Fibroblast of skin of right biceps (primary cell): Measurements from ENCODE around the gene MNT.
A peak's percentile ranks its signal among the peaks of the same experiment; 100 is the strongest.

Experiments used
- DNase-seq: peaks from one replicate; pipeline ENCODE4 v3.0.0-alpha.2; 2013

MNT gene

DNA sequence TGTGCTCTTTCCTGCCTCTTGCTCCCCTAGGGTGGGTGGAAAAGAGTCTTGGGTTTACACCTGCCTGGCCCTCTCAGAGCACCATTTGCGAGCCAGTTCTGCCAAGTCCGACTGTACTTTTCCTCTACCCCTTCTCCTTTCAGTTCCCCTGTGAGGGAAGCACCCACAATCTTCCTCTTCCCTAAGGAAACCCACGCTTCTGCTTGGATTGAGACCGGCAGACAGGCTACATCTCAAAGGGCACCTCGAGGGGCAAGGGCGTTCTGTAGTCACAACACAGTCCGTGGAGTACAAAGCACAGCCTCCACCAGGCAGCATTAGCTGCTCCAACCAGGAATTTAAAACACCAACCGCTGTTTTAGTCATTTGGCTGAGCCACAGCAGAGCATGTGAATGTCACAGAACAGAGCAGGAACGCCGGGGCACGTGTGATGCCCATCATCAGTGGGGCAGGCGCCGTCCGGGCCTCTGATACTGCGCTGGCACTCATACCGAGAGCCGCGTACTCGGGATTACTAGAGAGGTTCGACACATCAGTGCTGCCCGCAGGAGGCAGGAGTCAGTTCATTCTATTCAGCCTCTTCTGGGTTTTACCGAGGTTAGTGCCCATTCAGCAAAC is 13.7 kb upstream of the MNT start:
- DNase-seq: no peak

DNA sequence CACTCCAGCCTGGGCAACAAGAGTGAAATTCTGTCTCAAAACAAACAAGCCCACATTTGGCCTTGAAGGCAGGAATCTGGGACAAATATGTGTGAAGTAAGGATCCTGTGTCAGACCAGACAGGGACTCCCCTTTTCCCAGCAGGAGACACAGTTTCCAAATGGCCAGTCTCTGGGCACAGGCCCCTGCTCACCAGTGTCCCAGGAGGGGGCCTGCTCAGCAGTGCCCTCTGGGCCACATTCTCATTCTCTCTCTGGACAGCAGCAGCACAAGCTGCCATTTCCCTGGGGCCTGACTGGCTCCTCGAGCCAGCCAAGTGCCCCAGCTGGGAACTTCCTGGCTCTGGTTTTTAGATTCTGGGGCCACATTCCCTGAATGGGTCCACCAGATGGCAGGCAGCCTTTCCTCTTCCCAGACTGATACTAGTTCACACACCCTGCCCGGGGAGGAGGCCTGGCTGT is 11.7 kb upstream of the MNT start:
- DNase-seq: no peak

DNA sequence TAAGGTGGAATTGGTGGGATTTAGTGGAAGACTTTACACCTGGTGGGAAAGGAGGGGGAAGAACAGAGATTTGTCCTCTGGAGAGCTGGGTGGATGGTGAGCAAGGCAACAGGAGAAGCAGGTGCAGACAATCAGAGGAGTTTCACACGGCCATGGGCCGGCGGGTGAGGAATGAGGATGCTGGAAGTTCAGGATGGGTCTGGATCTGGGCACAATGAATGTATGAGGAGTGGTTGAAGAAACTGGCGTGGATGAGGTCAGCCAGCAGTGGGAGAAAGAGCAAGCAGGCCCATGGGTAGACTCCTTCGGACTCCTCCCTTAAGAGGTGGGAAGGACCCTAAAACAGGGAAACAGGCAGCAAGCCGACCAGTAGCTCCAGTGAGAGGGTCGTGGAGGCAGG is 10.1 kb upstream of the MNT start:
- no peak for DNase-seq

DNA sequence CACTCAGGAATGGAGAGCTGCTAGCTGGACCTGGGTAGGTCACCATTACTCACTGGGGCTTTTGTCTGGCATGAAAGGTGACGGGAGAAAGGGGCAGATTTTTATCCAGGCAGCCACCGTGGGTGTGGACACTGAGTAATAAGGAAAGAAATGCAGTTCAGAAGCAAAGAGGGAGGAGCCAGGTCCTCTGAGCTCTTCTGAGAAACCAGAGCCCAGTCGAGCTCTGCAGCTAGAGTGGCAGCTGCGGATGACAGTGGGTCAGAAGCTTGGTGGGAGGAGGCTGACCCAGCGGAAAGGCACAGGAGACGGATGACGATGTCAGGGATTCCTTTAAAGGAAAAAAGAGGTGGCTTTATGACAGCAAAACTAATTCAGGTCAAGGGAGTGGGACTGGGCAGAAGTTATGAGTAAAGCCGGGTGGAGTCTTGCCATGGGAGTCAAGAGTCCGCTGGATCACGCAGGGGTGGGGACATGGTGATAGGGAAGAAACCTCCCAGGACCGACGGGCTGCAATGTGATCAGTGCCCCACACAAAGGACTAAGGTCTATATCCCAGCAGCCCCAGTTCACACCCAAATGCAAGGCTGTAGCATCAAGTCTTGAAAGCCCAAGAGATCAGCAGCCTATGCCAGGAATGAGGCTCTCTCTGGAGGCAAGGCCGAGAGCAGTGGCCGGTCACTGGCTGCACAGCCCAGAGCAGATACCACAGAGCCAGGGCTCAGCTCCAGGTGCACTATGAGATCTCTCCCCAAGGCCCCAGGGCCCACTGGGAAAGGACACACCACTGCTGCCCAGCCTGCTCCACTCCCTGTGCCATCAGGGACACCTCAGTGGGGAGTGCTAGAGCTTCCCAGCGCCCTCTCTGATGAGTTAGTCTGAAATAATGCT is 6.3 kb upstream of the MNT start:
- peak; percentile 84 for DNase-seq

DNA sequence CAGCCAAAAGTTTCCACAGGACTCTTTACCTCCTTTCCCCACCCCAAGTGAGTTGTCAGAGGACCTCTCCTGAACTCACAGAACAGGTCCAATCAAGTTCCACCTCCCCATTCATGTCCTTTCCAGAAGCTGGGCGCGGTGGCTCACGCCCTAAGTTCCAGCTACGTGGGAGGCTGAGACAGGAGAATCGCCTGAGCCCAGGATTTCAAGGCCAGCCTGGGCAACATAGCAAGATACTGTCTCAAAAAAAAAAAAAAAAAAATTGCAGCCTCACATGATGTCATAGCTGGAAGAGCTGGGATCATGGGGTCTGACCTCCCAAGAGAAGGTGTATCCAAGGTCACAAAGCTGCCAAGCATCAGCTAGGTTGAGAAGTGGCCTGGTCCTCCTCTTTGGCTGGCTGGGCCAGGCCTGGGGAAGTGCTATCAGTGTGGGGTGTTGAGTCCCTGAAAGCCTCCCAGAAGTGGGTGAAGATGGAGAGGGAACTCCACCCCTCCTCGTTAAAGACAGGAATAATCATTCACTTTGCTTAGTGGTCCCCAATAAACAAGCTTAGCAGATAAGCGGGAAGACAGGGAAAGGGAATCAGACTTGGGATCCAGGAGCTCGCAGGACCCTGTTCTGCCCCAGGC is 5.5 kb upstream of the MNT start:
- no peak for DNase-seq

DNA sequence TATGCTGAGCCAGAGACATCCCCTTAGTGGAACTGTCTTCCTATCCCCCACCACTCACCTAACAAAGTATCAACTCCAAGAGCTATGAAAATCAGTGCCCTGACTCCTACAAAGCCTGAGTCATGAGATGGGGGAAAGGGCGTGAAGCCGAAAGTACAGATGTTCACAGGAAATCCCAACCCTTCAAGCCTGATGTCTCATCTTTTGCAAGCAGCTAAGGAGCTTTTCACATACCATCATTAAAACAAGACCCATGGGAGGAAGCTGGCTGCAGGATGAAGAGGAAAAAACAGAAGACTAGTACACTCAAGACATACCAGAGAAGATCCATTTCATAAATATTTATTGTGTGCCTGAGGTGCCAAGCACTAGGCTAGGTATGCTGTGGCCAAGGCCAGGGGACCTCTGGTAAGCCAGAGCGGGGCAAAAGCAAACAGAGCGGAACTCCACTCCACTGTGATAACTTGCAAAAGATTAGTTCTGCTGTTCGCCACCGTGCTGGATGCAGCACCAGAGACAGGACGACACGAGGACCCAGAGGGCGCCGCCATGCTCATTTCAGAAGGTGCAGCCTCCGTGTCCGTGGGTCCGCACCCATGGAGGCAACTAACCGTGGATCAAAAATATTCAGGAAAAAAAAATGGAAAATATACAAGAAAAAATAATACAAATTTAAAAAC is 4.5 kb upstream of the MNT start:
- DNase-seq: peak; percentile 92

DNA sequence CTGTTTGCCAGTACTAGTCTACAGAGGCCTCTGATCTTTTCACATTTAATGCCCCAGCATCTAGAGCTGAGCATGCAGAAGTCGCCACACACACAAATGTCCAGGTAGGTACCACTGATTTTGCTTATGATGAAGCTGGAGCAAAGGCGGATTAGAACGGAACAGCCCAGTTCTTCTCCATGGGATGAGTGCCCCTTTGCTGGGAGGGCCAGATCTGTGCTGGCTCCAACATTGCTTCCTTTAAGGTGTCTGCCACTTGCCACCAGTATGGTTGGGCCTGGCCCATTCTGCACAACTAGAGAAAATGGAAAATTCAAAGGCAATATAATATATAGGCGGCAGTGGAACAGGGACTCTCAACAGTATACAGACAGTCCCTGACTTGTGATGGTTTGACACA is 2.2 kb upstream of the MNT start:
- no peak for DNase-seq

DNA sequence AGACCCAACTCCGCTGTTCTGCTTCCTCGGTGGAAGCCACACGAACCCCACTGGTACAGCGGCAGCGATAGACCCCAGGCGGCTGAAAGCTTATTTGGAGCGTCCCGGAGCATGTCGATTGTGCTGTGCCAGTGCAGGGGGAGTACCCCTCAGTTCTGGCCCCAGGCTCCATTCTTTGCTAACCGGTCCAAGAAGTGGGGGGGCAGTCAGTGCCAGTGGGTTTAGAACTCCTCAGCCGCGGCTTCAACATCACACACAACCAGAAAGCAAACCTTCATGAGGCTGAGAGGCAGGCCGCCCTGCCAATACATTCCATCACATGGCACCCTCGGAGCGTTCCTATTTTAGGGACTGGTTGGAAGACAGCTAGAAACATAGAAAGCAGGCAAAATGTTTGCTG is 1.7 kb upstream of the MNT start:
- DNase-seq: no peak

DNA sequence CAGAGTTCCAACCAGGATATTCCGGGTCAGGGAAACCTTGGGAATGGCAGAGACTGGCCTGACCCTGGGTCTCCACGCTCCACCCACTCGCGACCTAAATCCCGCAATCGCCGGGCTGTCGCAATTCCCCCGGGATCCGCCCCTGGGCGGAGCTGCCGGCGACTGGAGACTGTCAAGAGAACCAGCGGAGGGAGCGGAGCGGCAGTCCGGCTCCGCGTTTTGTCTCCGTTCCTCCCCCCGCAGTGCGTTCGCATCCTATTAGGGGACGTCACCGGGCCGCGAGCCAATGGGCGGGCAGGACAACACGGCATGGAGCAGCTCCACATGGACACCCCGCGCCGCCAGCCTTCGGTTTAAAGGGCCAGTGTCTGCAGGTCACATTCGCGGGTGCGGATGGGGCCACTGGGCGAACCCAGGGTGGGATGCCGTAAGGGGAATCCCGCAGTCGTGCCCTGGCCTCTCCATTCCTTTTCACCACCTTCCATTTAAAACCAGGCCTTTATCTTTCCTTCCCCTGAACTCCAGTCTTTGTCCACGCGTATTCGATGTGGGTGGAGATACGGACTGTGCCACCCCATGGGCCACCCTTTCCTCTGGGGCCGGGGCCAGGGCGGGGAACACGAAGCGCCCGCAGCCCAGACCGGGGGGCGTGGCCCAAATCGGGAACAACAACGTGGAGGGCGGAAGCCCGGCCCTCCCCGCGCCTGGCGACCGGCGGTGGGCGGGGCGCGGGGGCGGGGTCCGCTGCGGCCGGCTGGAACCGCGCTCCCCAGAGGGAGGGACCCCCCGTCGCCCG is 764 bp upstream of the MNT start:
- DNase-seq: peak; percentile 100

DNA sequence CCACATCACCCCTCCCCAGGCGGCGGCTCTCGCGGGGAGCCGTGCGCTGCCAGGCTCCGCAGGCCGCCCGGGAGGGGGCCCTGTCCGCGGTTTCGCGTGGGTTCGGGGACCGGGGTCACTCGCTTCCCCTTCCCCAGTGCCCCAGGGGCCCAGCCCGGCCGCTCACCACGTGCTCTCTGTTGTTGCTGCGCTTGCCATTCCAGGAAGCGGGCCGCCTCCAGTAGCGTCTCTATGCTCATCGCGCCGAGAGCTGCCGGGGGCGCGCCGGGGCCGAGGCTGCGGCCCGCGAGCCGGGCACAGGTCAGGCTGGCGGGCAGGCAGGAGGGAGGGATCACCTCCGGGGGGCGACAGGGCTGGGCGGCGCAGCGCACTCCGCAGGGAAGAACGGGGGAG is 390 bp downstream of the MNT start:
- peak; percentile 53 for DNase-seq

DNA sequence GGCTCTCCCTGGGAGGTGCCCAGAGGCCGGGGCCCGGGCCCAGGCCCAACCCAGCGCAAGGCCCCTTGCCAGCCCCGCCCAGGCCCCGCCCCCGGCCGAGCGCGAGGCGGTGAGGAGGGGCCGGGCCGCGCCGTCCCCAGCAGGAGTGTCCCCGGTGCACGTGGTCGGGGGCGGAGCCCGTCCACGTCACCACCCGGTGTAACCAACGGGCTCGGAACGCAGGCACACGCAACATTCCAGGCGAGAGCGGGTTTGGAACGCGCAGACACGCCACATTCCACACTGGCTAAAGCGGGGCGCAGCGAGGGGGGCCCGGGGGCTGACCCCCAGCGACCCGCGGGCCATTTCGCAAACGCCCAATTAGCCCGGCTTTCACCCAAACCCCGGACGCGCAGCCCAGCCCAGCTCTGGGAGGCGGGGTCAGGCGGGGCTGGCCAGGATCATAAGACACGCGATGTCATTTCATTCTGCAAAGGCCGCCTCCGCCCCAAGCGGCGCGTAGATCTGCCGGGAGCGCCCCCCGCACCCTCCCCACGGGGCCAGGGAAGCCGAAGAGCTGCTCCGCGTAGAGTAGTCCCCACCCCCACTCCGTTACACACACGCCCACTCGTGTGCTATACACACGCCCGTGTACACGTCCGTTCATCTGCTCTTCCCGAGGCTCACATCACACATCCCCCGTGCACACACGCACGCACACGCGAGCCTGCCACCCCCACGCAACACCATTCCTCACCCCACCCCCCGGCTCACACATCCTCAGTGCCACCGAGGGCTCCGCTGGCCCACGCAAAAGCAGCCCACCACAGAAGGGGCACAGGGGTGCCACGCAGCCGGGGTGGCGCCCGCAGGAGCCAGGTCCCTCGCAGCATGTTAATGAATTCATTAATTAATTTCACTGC is 1.0 kb downstream of the MNT start:
- DNase-seq: peak; percentile 96

DNA sequence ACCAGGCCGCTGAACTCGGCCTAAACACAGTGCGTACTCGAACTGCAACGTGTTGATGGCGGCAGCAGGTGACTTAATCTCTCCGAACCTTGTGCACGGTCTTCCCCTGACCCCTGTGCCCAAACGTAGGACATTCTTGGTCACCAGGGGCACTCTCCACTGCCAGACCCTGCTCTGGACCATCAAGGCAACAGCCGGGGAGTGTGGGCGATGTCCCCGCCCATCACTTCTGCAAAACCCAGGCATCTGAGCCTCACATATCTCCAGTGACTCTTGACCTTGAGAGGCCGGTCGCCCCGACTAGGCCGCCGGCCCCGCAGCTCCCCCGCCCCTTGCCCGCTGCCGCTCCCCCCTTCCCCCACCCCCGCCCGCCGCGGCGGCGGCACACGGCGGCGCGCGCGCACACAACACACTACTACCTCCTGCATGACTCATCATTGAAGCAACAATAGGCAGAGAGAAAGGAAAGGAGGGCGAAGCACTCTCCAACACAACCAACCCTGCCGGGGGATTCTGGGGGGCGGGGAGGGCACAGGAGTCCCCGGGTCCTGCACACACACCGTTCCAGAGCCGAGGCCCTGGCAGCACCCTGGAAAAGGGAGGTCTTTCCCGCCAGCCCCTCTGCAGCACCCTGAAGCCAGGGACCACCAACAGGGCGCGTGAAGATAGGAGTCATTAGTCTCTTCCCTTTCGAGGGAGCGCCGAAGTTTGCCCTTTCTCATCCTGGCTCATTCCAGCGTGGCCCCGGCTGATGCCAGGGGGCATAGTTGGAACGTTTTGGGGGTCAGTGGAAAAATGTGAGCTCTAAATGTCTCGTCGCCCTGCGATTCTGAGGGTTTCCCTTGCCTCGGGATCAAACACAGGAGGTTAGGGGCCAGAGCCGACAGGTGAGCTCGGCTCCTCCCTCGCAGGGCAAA is 1.9 kb downstream of the MNT start:
- peak; percentile 87 for DNase-seq

DNA sequence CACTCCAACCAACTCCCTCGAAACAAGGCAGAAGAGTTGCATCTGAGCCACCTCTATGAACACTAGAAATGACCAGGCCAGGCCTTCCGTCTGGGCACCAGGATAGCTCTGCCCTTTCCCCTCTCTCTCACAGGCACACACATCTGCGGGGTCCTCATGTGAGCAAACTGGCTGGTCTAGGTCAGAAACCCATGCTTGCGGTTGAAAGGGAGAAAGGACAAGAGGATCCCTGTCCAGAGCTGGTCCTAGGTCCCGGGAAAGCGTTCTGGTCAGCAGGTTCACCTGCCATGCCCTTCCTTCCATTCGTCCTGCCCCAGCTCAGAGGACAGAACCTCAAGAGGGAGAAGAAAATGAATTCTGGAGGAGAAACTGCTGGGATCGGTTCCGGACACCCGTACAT is 2.7 kb downstream of the MNT start:
- no peak for DNase-seq

DNA sequence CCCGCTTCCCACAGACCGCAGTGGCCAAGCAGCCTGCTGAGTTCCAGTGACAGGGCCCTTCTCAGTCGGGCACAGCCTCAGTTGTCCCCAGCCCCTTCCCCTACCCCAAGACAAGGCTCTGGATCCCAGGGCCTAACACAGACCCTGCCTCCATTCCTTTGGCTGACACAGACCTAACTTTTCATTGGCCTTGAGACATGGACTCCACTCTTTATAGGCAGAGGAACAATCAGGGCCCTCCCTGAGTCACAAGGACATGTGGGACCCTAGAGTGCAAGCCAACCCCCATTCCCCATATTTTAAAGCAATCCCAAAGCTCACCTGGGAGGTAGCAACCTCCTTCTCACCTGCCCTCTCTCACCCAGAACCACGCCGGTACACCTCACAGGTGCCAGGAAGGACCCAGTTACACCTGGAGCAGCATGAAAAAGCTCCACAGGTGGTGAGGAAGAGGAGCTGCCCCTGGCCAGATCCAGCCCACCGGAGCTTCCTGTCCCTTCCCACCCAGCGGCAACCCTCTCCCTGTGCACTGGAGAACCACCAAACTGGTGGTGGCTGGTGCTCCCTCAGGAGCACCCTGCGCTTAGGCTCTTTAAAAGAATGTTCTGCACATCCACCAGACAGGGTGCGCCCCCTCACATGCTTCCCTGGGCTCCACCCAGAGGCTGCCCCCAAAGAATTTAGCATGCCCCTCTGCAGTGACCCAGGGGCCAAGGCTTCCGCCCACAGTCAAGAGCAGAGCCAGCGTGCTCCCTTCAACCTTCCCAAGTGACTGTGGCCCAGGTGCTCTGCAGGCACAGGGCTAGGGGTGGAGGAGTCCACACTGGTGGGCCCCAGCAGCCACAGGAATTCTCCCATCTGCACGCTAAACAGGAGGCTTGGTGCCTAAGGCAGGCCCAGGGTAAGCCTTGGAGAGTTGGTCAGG is 3.4 kb downstream of the MNT start:
- no peak for DNase-seq

DNA sequence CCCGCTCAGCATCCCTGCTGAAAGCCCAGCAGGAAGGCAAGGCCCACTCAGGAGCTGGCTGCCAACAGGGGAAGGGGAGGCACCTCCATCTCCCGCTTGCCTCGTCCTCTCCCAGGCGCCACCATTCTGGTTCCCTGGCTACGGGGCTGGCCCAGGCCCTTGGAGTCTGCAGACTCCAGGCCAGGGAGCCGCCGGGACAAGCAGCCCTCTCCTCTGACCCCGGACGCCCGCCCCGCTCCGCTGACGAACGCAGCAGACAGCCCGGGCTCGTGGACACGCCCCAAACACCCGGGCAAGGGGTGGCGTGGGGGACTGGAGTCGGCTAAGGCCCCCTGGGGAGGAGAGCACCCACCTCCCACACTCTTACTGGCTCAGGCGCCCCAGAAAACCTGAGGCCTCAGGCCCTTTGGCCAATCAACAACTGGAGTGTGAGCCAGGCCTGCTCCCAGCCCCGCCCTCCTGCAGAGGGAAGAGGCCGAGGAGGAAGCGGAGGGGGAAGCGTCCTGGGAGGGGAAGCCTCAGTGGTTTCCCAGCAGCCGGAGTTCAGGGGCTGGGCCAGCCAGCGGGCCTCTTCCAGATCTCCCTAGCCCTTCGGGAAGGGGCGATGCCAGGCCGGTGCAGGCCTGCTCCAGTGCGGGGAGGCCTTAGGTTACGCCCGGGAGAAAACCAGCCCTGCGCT is 4.2 kb downstream of the MNT start:
- peak; percentile 98 for DNase-seq

DNA sequence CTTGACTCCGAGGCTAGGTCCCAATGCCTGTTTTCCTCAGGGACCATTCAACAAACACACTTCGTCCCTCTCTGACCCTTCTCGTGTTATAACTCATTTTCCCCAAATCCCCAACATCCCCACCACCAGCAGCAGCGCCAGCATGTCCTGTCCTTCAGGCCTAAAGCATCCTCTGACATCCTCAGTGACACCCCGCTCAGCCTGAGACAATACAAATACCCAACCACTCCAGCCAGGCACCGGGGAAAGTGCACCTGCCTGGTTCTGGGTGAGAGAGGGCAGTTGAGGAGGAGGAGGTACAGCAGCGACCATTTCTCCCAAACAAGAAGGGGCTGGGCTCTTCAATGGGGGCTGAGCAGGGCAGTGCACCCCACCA is 4.7 kb downstream of the MNT start:
- DNase-seq: no peak

DNA sequence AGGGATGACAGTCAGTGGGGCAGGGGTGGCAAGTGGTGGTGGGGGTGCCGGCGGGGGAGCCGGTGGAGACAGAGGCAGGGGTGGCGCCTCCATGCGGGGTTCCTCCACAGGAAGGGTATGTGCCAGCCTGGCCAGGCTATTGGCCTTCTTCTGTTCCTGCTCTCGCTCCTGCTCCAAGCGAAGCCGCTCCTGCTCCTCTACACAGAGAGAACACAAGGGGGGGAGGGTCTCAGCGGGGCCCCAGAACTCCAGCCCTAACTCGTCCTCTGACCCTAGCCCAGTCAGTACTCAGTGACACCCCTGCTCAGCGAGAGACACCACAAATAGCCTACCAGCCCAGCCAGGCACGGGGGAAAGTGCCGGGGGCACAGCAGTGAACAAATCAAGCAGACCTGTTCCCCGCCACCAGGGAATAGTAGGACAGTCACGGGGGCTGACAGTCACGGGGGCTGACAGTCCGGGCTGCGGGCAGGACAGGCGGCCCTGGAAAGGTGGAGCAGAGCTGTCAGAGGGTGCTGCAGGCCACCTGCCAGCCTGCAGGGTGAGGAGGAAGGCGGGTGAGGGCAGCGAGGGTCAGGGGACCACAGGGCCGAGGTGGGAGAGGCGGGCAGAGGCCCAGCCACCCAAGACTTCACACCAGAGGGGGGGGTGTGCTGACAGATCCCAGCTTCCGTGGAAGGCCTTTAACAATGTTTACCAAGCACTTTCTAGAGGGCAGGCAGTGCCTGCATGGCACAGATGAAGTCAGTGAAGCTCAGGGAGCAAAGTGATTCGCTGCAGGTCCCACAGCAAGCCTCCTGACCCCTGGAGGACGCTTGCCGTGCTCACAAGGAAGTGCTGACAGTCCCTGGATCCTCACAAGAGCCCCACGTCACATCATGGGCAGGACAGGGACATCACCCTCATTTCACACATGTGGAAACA is 5.3 kb downstream of the MNT start:
- peak; percentile 36 for DNase-seq
